EH (cell line): ENCODE measurements around the gene AUH.
A peak's percentile ranks its signal among the peaks of the same experiment; 100 is the strongest.

ENCODE experiments used
- DNase-seq: peaks from one replicate; pipeline ENCODE4 v3.0.0-alpha.2; 2015; ENCODE audit warnings: low read depth

The AUH gene

DNA sequence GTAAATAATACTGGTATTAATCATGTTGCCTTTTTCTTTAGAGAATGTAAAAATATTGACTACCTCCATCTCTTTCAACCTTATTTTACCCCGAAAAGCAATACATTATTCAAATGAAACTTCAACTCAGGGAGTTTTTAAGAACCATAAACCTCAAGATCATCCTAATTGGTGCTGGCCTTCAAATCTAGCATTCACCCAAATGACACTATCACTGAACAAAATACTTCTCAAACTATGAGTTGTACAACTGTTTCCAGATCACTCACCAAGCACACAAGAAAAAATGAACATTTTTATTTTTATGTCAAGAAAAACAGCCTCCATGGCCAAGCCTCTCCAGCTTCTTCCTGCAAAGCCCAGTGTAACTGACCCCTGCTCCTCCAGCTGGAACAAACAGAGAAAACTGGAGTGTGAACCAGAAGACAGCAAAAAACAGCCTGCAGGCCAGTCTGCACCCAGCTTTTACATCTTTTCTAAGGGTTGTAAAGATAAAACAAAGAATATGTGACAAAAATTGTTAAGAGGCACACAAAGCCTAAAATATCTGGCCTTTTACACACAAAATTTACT lies 21.2 kb downstream of the AUH start:
- no peak for DNase-seq

DNA sequence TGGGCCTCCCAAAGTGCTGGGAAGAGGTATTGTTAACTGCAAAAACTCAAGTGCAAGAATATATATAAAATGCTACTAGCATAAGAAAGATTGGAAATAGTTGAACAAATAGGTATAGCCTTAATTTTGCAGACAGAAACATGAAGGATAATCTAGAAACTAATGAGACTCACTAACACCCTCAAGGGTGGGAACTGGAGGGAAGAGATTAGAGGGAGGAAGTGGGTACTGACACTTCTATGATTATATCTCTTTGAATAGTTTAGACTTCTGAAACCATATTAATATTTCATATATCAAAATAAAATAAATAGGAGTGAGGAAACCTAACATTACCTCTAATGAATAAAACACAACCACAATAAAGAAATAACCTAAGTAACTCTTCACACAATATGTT lies 23.0 kb downstream of the AUH start:
- no peak for DNase-seq

DNA sequence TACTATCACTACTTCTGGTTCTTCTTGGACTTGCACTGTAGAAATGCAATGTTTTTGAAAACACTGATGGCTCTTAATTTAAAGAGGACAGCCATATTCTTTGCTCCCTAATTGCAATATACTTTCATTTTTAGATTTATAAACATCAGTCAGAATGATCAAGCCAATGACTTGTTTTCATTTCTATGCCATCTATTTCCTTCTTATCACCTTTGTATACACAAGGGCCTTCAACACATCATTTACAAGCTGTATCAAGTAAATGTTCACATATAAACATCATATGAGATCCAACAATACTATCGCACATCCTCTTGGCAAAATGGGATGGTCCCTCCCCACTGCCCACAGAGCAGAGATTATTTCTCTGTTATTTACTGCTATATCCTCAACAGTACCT lies 24.9 kb downstream of the AUH start:
- DNase-seq: no peak

DNA sequence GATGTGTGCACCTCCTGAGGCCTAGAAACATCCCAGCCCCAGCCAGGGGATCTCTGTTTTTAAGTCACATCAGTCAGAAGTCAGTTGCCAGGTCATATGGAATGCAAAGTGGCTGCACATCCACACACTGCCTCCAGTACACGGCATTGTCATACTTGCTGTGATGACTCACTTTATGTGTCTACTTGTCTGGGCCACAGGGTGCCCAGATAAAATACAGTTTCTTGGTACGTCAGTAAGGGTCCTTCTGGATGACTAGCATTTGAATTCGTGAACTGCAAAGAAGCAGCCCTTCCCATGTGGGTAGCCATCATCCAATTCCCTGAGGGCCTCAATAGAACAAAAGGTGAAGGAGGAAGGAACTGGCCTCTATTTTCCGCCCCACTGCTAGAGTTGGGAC lies 27.7 kb downstream of the AUH start:
- peak; percentile 71 for DNase-seq

DNA sequence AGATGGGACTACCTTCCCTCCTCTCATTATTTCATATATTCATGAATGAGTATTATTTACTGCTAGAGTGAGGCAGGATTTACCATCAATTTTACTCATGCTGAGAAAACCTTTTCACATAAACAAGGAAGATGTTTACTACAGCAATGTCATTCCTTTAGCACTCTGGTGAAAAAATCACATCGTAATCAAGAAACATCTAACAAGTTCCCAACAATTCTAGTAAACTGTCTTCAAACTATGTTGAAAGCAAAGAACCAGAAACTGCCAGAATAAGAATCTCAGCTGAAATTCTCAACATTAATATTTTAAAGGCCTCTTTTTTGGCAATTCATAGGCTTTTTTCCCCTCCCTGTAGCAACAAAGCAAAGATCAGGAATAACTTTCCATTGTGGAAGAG lies 28.2 kb downstream of the AUH start:
- DNase-seq: no peak

DNA sequence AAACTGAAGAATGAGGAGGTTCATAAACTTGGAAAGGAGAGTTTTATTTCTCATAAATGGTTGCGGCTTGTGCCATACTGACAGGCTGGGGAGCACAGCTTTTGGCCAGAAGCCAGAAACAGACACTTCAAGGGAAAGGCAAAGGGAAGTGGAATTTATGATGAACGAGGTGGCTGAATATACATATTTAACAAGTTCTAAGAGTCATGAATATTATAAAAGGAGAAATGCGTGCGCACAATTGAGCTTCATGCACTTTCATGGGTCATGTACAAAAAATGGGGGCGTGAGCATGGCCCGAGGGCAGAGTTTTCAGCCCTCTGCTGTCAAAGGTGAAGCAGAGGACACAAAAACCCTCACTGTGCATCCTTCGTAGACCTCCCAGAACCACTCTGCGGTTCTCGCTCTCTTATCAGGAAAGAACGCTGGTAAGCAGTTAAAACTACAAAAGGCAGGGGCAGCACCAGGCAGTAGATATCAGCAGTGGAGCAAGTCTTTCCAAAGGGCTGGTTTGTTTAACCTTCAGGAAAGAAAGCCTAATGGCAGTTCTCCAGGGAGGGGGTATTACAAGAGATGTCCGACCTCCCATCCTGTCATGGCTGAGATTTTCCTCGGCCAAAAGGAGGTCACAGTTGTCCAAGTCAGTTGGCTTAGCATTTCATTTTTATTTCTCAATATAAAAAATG lies 29.0 kb downstream of the AUH start:
- no peak for DNase-seq

DNA sequence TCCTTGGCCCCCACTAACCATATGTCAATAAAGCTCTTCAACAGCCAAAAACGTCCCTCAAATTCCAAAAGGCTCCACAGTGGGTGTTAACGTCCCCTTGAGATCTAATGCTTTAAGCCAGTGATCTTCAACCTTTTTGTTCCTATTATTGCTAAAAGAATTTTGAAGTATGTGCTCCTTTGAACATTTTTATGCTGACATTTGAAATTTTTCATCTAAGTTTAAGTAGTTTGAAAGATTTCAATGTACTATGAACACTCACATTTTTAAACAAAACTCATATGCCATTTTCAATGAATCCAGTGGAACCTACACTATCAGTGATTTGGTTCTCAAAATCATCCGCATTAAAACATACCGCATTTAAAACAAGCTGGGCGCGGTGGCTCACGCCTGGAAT lies 29.9 kb downstream of the AUH start:
- DNase-seq: no peak

DNA sequence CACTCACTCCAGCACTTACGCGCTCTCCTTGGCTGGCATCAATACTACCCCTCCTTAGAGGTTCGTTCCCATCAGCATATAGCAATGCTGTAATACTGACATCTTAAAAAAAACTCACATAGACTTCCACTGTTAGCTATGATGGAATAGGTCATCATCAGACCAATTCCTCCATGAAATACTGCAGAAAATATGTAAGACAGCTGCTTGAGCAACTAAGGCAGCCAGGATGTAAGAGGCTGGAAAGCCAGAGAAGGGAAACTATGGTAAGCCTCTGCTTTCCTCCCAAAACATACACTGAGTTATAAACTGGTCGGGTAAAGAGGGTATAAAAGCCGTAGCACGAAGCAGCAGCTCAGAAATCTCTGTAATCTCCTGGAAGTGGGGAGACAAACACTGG lies 33.5 kb downstream of the AUH start:
- DNase-seq: no peak

DNA sequence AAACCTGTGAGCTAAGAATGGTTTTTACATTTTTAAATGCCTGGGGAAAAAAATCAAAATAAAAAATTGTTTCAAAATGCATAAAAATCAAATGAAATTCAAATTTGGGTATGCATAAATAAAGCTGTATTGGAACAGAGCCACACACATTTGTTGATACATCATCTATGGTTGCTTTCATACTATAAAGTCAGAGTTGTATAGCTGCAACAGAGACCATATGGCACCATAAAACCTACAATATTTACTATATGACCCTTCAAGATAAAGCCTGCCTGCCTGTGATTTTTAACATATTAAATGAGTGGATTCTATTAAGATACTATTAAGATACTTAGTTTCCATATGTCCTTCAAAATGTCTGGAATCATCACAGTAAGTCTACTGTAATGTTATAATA lies 40.0 kb downstream of the AUH start:
- no peak for DNase-seq

DNA sequence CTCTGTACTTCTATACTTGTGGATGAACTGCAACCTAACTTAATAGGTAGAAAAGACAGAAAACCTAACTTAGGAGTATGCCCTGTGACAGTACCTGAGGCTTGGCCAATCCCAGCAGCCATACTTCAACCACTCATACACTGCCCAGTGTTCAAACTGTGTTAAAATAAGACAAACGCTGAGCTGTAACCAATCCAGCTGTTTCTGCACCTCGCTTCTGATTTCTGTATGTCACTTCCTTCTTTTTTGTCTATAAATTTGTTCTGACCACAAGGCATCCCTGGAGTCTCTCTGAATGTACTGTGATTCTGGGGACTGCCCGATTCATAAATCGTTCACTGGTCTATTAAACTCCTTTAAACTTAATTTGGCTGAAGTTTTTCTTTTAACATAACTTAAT lies 41.4 kb downstream of the AUH start:
- DNase-seq: no peak

DNA sequence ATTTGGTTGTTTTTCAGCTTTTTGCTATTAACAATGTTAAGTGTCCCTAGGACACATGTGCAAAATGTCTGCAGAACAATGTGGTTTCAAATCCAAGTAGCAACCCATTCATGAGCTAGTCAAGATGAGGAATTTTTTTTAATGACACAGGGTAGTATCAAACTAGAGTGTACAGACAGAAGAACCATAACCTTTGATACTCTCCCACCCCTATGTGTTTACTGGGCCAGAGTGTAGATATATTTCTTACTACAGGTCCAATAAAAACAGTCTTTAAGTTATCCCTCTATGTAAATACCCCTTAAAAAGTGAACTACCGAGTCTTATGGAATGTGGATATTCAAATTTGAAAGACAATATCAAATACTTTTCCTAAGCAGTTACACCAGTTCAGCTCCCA lies 45.6 kb downstream of the AUH start:
- no peak for DNase-seq

DNA sequence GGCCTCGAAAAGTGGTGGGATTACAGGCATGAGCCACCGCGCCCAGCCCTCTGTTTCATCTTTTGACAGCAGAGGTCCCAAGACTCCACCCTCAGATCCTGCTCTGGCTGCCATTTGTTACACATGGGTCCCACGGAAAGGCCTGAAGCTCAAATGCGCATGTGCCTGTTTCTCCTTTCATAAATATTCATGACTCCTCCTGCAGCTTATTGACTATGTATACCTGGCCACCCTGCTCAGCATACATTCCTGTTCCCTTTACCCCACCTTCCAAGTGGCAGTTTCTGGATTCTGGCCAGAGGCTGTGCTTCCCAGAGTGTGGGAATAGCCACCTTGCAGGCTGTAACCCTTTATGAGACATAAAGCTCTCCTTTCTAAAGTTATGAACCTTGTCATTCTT lies 46.5 kb downstream of the AUH start:
- DNase-seq: no peak

DNA sequence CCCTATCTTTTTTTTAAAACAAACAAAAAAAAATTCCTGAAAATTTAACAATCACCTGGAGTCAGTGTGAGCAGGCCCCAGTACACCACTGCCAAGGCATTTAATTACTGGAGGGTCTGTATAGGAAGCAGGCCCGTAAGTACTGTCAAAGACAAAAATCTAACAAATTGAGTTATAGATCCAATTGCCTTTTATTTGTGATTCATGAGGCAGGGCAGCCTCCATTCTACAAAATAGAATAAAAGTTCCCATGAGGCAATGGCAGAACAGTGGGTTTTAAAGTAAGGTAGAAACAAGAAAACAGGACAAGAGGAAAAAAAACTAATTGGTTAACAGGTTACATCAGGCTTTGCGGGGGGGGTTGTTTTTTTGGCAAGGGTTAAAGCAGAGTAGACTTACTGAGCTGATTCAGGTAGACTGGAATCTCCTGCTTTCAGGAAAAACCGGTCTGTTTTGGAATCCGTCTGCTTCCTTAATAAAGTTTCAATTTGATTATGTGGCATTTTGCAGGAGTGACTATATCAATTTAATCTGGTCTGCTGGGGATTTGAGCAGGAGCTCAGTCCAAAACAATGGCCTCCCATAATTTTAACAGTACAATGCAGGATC lies 48.9 kb downstream of the AUH start:
- no peak for DNase-seq

DNA sequence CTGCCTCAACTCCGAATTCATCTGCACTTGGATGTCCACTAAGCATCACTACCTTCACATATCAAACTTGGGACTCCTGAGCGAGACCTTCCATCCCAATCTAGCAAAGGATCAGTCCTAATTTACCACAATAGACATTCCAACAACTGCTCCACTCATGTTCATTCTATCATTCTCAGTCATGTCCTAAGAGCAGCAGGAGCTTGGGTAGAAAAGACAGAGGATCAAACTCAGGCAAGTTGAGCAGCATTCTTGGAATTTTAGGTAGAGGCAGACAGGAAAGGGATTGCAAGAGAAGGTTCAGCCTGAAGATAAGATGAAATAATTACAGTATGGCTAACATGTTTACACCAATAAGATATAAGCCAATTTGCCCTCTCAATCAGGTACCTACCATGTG lies 51.7 kb downstream of the AUH start:
- DNase-seq: no peak

DNA sequence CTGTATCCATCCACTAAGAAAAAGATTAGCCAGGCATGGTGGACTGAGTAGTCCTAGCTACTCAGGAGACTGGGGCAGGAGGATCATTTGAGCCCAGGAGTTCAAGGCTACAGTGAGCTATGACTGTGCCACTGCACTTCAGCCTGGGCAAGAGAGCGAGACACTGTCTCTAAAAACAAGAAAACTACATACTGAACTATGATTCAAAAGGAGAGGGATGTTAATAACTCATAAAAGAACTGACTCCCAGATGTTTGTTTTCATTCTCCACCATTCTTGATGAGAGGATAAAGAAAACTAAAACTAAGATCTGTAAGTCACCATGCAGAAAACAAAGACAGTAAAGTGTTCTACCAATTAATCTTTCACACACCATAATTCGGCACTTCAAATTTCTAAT lies 53.5 kb downstream of the AUH start:
- peak; percentile 26 for DNase-seq

DNA sequence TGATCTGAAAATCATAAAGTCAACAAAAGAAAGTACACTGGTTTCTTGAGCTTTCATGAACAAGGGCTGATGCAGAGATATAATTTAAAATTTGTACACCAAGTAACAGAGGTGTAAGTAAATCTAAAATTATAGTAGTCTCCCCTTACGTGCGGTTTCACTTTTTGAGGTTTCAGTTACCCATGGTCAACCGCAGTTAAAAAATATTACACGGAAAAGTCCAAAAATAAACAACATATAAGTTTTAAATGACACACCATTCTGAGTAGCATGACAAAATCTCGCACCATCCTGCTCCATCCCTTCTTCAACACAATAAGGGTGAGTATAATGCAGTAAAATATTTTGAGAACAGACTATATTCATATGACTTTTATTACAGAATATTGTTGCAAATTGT lies 54.4 kb downstream of the AUH start:
- no peak for DNase-seq

DNA sequence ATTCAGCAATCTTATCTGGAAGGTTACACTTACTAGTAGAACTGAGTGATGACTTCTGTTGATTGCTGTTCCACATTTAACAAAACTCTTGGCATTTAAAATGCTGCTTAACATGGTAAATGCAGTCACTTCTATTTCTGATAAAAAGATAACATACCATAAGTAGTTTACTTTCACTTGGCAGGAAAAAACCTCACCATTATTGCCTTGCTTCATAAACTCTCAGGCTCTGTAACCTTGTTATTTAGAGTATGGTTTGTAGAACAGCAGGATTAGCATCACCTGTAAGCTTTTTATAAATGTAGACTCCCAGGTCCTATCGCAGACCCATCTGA lies 55.5 kb downstream of the AUH start:
- DNase-seq: no peak

DNA sequence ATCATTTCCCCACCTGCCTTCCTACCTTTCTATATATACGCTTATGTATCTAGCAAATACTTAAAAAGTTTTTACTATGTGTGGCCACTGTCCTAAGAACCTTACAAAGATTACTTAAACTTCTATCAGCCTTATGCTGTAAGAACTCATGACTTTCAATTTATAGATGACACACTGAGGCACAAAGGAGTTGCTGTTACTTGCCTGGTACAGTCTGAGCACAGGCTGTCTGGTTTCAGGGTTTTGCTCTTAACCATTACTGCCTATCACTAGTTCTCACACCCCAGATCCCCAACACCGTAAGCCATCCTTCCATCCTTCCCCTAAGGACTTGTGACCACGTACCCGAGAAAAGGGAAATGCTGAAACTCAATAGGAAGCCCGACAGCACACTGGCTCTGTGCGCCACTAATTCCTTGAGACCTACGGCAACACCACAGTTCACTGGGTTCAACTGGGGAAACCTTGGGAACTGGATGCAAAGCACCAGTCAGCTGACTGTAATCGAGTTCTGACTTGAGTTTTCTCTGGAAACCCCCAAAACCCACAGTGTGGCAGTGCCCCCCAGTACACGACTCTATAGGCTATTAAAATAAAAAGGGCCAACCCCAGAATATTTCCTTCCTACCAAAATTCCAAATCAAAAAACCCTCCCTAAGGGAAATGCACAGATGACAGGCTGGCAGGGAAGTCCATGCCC lies 56.0 kb downstream of the AUH start:
- no peak for DNase-seq

DNA sequence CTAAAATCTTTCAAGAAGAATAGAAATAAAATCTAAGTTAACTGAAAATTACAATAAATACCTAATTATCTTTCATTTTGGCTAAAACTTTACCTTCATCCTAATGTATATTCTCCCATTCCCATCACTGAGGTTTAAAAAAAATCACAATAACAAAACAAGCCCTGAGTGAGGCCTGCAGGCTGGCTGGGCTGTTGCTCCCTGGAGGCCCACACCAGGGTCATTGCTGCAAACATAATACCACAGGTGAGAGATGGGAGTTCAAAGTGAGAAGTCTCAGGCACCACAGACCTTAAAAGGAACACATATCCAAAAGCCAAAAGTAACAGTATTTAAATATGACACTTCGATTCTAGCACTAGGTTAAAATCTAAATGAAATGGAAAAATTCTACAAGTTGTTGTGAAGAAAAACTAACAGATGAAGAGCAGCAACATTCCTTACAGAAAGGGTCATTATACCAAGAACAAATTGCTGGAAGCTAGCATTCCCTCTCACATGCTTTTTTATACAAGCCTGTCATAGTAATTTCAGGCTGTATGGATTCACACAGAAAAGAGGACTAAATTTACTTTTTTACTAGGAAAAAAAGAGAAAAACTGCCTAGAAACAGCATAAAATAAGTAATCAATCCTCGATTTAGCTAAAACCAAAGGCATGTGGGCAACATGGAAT lies 57.8 kb downstream of the AUH start:
- peak; percentile 37 for DNase-seq

DNA sequence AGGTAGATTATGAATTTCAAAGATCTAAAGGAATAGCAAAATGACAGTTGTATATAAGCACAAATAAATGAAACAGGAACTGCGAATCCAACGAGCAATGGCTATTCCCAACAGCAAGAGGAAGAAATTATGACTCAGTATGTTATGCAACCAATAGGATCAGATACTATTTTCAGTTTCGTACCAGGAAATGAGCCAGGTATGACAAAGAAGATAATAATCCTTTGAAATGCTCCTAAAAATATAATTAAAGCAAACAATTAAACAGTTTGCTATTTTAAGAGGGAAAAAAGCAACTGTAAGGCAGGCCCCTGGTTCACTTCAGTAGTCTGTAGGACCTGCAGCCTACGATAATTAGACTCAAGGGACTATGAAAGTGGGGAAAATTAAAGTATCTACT lies 58.9 kb downstream of the AUH start:
- peak; percentile 92 for DNase-seq

DNA sequence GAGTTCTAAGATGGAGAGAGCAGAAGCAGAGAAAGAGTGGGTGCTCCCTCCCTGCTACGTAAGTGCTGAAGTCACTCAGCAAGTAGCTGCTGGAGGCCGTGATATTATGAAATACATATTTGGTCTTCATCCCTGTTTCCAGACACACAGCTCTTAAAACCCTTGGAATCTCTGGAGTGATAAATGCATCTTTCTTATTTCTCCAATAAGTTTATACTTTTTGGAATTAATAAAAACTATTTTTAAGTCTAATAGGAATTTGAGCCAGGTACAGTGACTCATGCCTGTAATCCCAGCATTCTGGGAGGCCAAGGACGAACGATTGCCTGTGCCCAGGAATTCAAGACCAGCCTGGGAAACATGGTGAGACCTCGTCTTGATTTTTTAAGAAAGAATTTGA lies 60.6 kb downstream of the AUH start:
- no peak for DNase-seq

DNA sequence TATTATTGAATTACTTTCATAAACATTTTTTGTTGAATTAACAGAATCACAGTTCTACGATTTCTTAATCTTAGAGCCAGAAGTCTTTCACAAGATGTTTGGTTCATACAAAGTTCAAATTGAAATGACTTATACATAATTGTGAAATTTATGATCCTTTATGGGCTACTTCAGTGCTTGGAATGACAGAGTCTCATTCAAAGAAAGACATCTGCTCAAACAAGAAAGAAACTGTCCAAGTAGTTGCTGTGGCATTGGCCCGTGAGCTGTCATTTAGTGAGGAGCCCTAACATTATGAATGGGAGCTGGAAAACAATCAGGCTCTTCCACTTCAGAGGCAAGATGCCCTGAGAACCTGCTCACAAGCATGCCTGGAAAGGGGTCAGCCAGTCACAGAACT lies 63.4 kb downstream of the AUH start:
- peak; percentile 43 for DNase-seq

DNA sequence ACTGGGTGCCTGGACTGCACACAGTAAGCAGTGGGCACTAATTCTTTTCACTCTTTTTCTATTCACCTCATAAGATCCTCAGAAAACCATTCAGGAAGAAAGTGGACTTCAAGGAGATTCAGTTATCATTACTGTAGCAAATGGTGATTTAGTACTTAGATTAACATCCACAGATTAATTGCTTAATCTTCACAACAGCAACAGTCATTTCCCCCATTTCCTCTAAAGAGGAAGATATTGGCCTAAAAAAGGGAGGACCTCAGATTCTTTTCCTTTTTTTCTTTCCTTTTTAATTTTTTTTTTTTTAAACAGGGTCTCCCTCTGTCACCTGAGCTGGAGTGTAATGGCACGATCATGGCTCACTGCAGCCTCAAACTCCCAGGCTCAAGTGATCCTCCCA lies 64.4 kb downstream of the AUH start:
- no peak for DNase-seq
